ENCODE data around the gene BARHL2. TPM values are rescaled to one million over a fixed set of nuclear protein-coding genes. Genes with fewer than 3 reads are reported as not detected.

BARHL2 gene
- not detected in 2 replicates for total RNA-seq (2012; rRNA removed)

- peak within 1 kb of the TSS; percentile 55 for H3K4me3 ChIP-seq (ENCODE audit: low read length)
- H3K27me3 ChIP-seq (ENCODE audit: control insufficient read depth, insufficient read depth, low read length) = peaks cover 93% of the 10 kb centered on the region
- no peaks in the 10 kb centered on the region for H3K36me3 ChIP-seq (ENCODE audit: insufficient read depth, low read length)
- H3K9me3 ChIP-seq (replicated peaks; ENCODE audit: low read length) = no peaks in the 10 kb centered on the region
- no peak within 1 kb of the TSS for H3K9ac ChIP-seq (ENCODE audit: low read depth, low read length)
- H3K4me2 ChIP-seq (ENCODE audit: low read length) = peak within 1 kb of the TSS; percentile 75
- H3K4me1 ChIP-seq (ENCODE audit: control insufficient read depth, insufficient read depth, low read length) = peaks cover 7% of the 10 kb centered on the region
Observed at GRCh38 chr1:90716552-90717355, at the start of gene BARHL2. BARHL2 (minus strand) TSS chr1:90717302; CDS start chr1:90717195, 107 bp downstream.

- Histone ChIP-seq H3K9ac (ENCODE audit: low read depth, low read length) (no peak overlapping the region), H3K4me3 (ENCODE audit: low read length) (no peak overlapping the region), H3K36me3 (ENCODE audit: insufficient read depth, low read length) (no peaks in the 10 kb centered on the region), H3K27me3 (ENCODE audit: control insufficient read depth, insufficient read depth, low read length) (no peaks in the 10 kb centered on the region), H3K4me1 (ENCODE audit: control insufficient read depth, insufficient read depth, low read length) (no peaks in the 10 kb centered on the region), H3K4me2 (ENCODE audit: low read length) (no peak overlapping the region), H3K9me3 (replicated peaks; ENCODE audit: low read length) (no peaks in the 10 kb centered on the region)
Observed at GRCh38 chr1:90763930-90764329, 46.8 kb upstream of the BARHL2 start.

- no peaks in the 10 kb centered on the region for H3K27me3 ChIP-seq (ENCODE audit: control insufficient read depth, insufficient read depth, low read length)
Observed at GRCh38 chr1:90763506-90763905, 46.4 kb upstream of the BARHL2 start.

GRCh38 chr1:90761781-90762589 lies 44.9 kb upstream of the BARHL2 start:
- Histone ChIP-seq H3K27me3 (ENCODE audit: control insufficient read depth, insufficient read depth, low read length) (no peaks in the 10 kb centered on the region), H3K4me1 (ENCODE audit: control insufficient read depth, insufficient read depth, low read length) (no peaks in the 10 kb centered on the region), H3K9me3 (replicated peaks; ENCODE audit: low read length) (no peaks in the 10 kb centered on the region), H3K4me3 (ENCODE audit: low read length) (no peak overlapping the region), H3K36me3 (ENCODE audit: insufficient read depth, low read length) (no peaks in the 10 kb centered on the region), H3K4me2 (ENCODE audit: low read length) (no peak overlapping the region), H3K9ac (ENCODE audit: low read depth, low read length) (no peak overlapping the region)

More at GRCh38 chr1:90763506-90763905, 46.4 kb upstream of the BARHL2 start:
- Histone ChIP-seq H3K4me1 (ENCODE audit: control insufficient read depth, insufficient read depth, low read length) (no peaks in the 10 kb centered on the region), H3K9ac (ENCODE audit: low read depth, low read length) (no peak overlapping the region), H3K4me3 (ENCODE audit: low read length) (no peak overlapping the region), H3K4me2 (ENCODE audit: low read length) (no peak overlapping the region), H3K36me3 (ENCODE audit: insufficient read depth, low read length) (no peaks in the 10 kb centered on the region), H3K9me3 (replicated peaks; ENCODE audit: low read length) (no peaks in the 10 kb centered on the region)

GRCh38 chr1:90761156-90761555 lies 44.1 kb upstream of the BARHL2 start:
- H3K4me3 ChIP-seq (ENCODE audit: low read length) = no peak overlapping the region
- no peaks in the 10 kb centered on the region for H3K9me3 ChIP-seq (replicated peaks; ENCODE audit: low read length)
- no peaks in the 10 kb centered on the region for H3K27me3 ChIP-seq (ENCODE audit: control insufficient read depth, insufficient read depth, low read length)
- no peak overlapping the region for H3K4me2 ChIP-seq (ENCODE audit: low read length)
- no peaks in the 10 kb centered on the region for H3K36me3 ChIP-seq (ENCODE audit: insufficient read depth, low read length)
- no peaks in the 10 kb centered on the region for H3K4me1 ChIP-seq (ENCODE audit: control insufficient read depth, insufficient read depth, low read length)
- no peak overlapping the region for H3K9ac ChIP-seq (ENCODE audit: low read depth, low read length)

GRCh38 chr1:90753556-90753955 lies 36.5 kb upstream of the BARHL2 start:
- no peaks in the 10 kb centered on the region for H3K27me3 ChIP-seq (ENCODE audit: control insufficient read depth, insufficient read depth, low read length)
- no peak overlapping the region for H3K9ac ChIP-seq (ENCODE audit: low read depth, low read length)
- H3K4me2 ChIP-seq (ENCODE audit: low read length) = no peak overlapping the region
- H3K4me3 ChIP-seq (ENCODE audit: low read length) = no peak overlapping the region
- no peaks in the 10 kb centered on the region for H3K4me1 ChIP-seq (ENCODE audit: control insufficient read depth, insufficient read depth, low read length)
- H3K9me3 ChIP-seq (replicated peaks; ENCODE audit: low read length) = no peaks in the 10 kb centered on the region
- H3K36me3 ChIP-seq (ENCODE audit: insufficient read depth, low read length) = no peaks in the 10 kb centered on the region

GRCh38 chr1:90748668-90749067 lies 31.6 kb upstream of the BARHL2 start:
- H3K9ac ChIP-seq (ENCODE audit: low read depth, low read length) = no peak overlapping the region
- H3K27me3 ChIP-seq (ENCODE audit: control insufficient read depth, insufficient read depth, low read length) = no peaks in the 10 kb centered on the region

GRCh38 chr1:90746857-90747256 lies 29.8 kb upstream of the BARHL2 start:
- no peaks in the 10 kb centered on the region for H3K4me1 ChIP-seq (ENCODE audit: control insufficient read depth, insufficient read depth, low read length)
- no peak overlapping the region for H3K9ac ChIP-seq (ENCODE audit: low read depth, low read length)
- H3K36me3 ChIP-seq (ENCODE audit: insufficient read depth, low read length) = no peaks in the 10 kb centered on the region
- no peak overlapping the region for H3K4me3 ChIP-seq (ENCODE audit: low read length)
- no peaks in the 10 kb centered on the region for H3K9me3 ChIP-seq (replicated peaks; ENCODE audit: low read length)
- no peaks in the 10 kb centered on the region for H3K27me3 ChIP-seq (ENCODE audit: control insufficient read depth, insufficient read depth, low read length)
- H3K4me2 ChIP-seq (ENCODE audit: low read length) = no peak overlapping the region

More at GRCh38 chr1:90748668-90749067, 31.6 kb upstream of the BARHL2 start:
- H3K4me2 ChIP-seq (ENCODE audit: low read length) = no peak overlapping the region
- no peak overlapping the region for H3K4me3 ChIP-seq (ENCODE audit: low read length)
- no peaks in the 10 kb centered on the region for H3K9me3 ChIP-seq (replicated peaks; ENCODE audit: low read length)
- H3K36me3 ChIP-seq (ENCODE audit: insufficient read depth, low read length) = no peaks in the 10 kb centered on the region
- H3K4me1 ChIP-seq (ENCODE audit: control insufficient read depth, insufficient read depth, low read length) = no peaks in the 10 kb centered on the region

- Histone ChIP-seq H3K4me1 (ENCODE audit: control insufficient read depth, insufficient read depth, low read length) (no peaks in the 10 kb centered on the region), H3K27me3 (ENCODE audit: control insufficient read depth, insufficient read depth, low read length) (no peaks in the 10 kb centered on the region), H3K36me3 (ENCODE audit: insufficient read depth, low read length) (no peaks in the 10 kb centered on the region), H3K9ac (ENCODE audit: low read depth, low read length) (no peak overlapping the region), H3K9me3 (replicated peaks; ENCODE audit: low read length) (no peaks in the 10 kb centered on the region), H3K4me3 (ENCODE audit: low read length) (no peak overlapping the region), H3K4me2 (ENCODE audit: low read length) (no peak overlapping the region)
Observed at GRCh38 chr1:90745972-90746371, 28.9 kb upstream of the BARHL2 start.

- H3K4me2 ChIP-seq (ENCODE audit: low read length) = no peak overlapping the region
- no peak overlapping the region for H3K4me3 ChIP-seq (ENCODE audit: low read length)
- no peaks in the 10 kb centered on the region for H3K4me1 ChIP-seq (ENCODE audit: control insufficient read depth, insufficient read depth, low read length)
- no peak overlapping the region for H3K9ac ChIP-seq (ENCODE audit: low read depth, low read length)
- H3K27me3 ChIP-seq (ENCODE audit: control insufficient read depth, insufficient read depth, low read length) = peaks cover 71% of the 10 kb centered on the region
- H3K9me3 ChIP-seq (replicated peaks; ENCODE audit: low read length) = no peaks in the 10 kb centered on the region
- H3K36me3 ChIP-seq (ENCODE audit: insufficient read depth, low read length) = no peaks in the 10 kb centered on the region
Observed at GRCh38 chr1:90732136-90732535, 15.0 kb upstream of the BARHL2 start.

- H3K4me1 ChIP-seq (ENCODE audit: control insufficient read depth, insufficient read depth, low read length) = no peaks in the 10 kb centered on the region
- no peak overlapping the region for H3K4me3 ChIP-seq (ENCODE audit: low read length)
- no peaks in the 10 kb centered on the region for H3K36me3 ChIP-seq (ENCODE audit: insufficient read depth, low read length)
- no peak overlapping the region for H3K9ac ChIP-seq (ENCODE audit: low read depth, low read length)
- H3K9me3 ChIP-seq (replicated peaks; ENCODE audit: low read length) = no peaks in the 10 kb centered on the region
- H3K4me2 ChIP-seq (ENCODE audit: low read length) = no peak overlapping the region
- H3K27me3 ChIP-seq (ENCODE audit: control insufficient read depth, insufficient read depth, low read length) = peaks cover 77% of the 10 kb centered on the region
Observed at GRCh38 chr1:90731382-90732050, 14.4 kb upstream of the BARHL2 start.

Data from skeletal muscle satellite cell (primary cell).